ENCODE results near the gene NHLRC1. TPM values are rescaled to one million over a fixed set of nuclear protein-coding genes. Genes with fewer than 3 reads are reported as not detected.
A peak's percentile ranks its signal among the peaks of the same experiment; 100 is the strongest.

NHLRC1 gene
- total and polyA plus RNA-seq, 2 experiments from 2014 or later = 1.1 TPM

DNA sequence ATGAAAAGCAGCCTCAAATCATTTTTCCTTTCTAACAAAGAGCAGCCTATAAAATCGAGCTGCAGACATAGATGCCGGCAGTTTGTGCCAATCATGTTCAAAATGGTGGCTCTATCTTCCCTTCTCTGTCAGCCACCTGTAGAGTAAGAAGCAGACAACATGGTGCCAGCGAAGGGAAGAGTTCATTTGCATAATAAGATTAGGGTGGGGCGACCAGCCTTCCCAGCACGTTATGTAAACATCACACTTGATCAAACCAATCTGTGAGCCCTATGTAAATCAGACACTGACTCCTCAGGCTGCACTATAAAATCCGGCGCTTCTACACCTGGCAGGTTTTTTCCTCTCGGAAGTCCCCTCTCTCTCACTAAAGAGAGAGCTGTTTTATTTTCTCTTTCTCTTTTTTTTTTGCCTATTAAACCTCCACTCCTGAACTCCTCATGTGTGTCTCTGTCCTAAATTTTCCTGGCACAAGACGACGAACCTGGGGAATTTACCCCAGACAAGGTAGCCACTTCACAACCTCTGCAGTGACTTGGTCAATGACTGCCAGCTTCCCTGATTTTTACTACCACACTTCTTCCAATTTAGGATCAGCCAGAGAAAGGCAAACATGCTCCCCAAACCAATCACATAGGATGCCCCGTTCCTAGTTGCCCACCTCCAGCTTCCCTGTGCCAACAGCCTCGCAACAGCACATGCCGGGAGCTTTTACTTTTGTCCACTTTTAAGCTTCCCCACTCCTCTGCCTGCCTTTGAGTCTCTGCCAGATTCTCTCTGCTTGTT is 19.5 kb upstream of the NHLRC1 start:
- Histone ChIP-seq H3K9me2 (ENCODE audit: insufficient read depth) (no peaks in the 10 kb centered on the region), H3F3A (replicated peaks; ENCODE audit: low read depth) (no peaks in the 10 kb centered on the region), H3K27ac (ENCODE audit: low read depth) (no peak overlapping the region), H4K20me1 (replicated peaks; ENCODE audit: insufficient read depth) (no peaks in the 10 kb centered on the region), H3K4me1 (ENCODE audit: insufficient read depth) (no peaks in the 10 kb centered on the region), H2AFZ (no peak overlapping the region), H3K27me3 (ENCODE audit: insufficient read depth) (no peaks in the 10 kb centered on the region), H3K4me2 (no peak overlapping the region), H3K79me2 (replicated peaks; ENCODE audit: insufficient read depth) (no peaks in the 10 kb centered on the region), H3K4me3 (no peak overlapping the region), H3K36me3 (ENCODE audit: insufficient read depth) (peaks cover 23% of the 10 kb centered on the region)
- H3K36me3 Mint-ChIP-seq (ENCODE audit: low read depth) = peaks cover 39% of the 10 kb centered on the region
- H3K27me3 Mint-ChIP-seq (ENCODE audit: insufficient read depth, low read depth, poor library complexity) = no peaks in the 10 kb centered on the region
- no peak overlapping the region for H3K4me3 Mint-ChIP-seq
- peaks cover 5% of the 10 kb centered on the region; the same call in 2 of the 3 replicates for H3K4me1 Mint-ChIP-seq
- ATAC-seq = peak; percentile 60
- H3K9me3 Mint-ChIP-seq = no peaks in the 10 kb centered on the region
- TF ChIP-seq CREB1 (CRISPR knock-in tag; IDR thresholded peaks at IDR 0.05; ENCODE audit: low read depth) = no peak
- TF ChIP-seq JUNB (IDR thresholded peaks at IDR 0.05; ENCODE audit: unreplicated experiment) = no peak
- TF ChIP-seq ZNF114 (CRISPR knock-in tag; IDR thresholded peaks at IDR 0.05) = no peak
- TF ChIP-seq NANOG (IDR thresholded peaks at IDR 0.05; ENCODE audit: borderline replicate concordance) = no peak
- no peak for TF ChIP-seq STAT1 (IDR thresholded peaks at IDR 0.05; ENCODE audit: unreplicated experiment)
- TF ChIP-seq, protein P1, sequence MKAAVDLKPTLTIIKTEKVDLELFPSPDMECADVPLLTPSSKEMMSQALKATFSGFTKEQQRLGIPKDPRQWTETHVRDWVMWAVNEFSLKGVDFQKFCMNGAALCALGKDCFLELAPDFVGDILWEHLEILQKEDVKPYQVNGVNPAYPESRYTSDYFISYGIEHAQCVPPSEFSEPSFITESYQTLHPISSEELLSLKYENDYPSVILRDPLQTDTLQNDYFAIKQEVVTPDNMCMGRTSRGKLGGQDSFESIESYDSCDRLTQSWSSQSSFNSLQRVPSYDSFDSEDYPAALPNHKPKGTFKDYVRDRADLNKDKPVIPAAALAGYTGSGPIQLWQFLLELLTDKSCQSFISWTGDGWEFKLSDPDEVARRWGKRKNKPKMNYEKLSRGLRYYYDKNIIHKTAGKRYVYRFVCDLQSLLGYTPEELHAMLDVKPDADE (IDR thresholded peaks at IDR 0.05) = no peak
- no peak for TF ChIP-seq ZNF331 (CRISPR knock-in tag; IDR thresholded peaks at IDR 0.05; ENCODE audit: low read depth)
- TF ChIP-seq EZH2 (IDR thresholded peaks at IDR 0.05; ENCODE audit: low read depth, unreplicated experiment) = no peak
- TF ChIP-seq, protein P2, sequence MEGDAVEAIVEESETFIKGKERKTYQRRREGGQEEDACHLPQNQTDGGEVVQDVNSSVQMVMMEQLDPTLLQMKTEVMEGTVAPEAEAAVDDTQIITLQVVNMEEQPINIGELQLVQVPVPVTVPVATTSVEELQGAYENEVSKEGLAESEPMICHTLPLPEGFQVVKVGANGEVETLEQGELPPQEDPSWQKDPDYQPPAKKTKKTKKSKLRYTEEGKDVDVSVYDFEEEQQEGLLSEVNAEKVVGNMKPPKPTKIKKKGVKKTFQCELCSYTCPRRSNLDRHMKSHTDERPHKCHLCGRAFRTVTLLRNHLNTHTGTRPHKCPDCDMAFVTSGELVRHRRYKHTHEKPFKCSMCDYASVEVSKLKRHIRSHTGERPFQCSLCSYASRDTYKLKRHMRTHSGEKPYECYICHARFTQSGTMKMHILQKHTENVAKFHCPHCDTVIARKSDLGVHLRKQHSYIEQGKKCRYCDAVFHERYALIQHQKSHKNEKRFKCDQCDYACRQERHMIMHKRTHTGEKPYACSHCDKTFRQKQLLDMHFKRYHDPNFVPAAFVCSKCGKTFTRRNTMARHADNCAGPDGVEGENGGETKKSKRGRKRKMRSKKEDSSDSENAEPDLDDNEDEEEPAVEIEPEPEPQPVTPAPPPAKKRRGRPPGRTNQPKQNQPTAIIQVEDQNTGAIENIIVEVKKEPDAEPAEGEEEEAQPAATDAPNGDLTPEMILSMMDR (conservative IDR thresholded peaks at IDR 0.05; ENCODE audit: low read depth in 2 of 2) = no peak
- TF ChIP-seq EZH2phosphoT487 (IDR thresholded peaks at IDR 0.05; ENCODE audit: unreplicated experiment) = no peak
- TF ChIP-seq, protein P3, sequence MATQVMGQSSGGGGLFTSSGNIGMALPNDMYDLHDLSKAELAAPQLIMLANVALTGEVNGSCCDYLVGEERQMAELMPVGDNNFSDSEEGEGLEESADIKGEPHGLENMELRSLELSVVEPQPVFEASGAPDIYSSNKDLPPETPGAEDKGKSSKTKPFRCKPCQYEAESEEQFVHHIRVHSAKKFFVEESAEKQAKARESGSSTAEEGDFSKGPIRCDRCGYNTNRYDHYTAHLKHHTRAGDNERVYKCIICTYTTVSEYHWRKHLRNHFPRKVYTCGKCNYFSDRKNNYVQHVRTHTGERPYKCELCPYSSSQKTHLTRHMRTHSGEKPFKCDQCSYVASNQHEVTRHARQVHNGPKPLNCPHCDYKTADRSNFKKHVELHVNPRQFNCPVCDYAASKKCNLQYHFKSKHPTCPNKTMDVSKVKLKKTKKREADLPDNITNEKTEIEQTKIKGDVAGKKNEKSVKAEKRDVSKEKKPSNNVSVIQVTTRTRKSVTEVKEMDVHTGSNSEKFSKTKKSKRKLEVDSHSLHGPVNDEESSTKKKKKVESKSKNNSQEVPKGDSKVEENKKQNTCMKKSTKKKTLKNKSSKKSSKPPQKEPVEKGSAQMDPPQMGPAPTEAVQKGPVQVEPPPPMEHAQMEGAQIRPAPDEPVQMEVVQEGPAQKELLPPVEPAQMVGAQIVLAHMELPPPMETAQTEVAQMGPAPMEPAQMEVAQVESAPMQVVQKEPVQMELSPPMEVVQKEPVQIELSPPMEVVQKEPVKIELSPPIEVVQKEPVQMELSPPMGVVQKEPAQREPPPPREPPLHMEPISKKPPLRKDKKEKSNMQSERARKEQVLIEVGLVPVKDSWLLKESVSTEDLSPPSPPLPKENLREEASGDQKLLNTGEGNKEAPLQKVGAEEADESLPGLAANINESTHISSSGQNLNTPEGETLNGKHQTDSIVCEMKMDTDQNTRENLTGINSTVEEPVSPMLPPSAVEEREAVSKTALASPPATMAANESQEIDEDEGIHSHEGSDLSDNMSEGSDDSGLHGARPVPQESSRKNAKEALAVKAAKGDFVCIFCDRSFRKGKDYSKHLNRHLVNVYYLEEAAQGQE (IDR thresholded peaks at IDR 0.05; ENCODE audit: unreplicated experiment) = no peak
- TF ChIP-seq, protein P4, sequence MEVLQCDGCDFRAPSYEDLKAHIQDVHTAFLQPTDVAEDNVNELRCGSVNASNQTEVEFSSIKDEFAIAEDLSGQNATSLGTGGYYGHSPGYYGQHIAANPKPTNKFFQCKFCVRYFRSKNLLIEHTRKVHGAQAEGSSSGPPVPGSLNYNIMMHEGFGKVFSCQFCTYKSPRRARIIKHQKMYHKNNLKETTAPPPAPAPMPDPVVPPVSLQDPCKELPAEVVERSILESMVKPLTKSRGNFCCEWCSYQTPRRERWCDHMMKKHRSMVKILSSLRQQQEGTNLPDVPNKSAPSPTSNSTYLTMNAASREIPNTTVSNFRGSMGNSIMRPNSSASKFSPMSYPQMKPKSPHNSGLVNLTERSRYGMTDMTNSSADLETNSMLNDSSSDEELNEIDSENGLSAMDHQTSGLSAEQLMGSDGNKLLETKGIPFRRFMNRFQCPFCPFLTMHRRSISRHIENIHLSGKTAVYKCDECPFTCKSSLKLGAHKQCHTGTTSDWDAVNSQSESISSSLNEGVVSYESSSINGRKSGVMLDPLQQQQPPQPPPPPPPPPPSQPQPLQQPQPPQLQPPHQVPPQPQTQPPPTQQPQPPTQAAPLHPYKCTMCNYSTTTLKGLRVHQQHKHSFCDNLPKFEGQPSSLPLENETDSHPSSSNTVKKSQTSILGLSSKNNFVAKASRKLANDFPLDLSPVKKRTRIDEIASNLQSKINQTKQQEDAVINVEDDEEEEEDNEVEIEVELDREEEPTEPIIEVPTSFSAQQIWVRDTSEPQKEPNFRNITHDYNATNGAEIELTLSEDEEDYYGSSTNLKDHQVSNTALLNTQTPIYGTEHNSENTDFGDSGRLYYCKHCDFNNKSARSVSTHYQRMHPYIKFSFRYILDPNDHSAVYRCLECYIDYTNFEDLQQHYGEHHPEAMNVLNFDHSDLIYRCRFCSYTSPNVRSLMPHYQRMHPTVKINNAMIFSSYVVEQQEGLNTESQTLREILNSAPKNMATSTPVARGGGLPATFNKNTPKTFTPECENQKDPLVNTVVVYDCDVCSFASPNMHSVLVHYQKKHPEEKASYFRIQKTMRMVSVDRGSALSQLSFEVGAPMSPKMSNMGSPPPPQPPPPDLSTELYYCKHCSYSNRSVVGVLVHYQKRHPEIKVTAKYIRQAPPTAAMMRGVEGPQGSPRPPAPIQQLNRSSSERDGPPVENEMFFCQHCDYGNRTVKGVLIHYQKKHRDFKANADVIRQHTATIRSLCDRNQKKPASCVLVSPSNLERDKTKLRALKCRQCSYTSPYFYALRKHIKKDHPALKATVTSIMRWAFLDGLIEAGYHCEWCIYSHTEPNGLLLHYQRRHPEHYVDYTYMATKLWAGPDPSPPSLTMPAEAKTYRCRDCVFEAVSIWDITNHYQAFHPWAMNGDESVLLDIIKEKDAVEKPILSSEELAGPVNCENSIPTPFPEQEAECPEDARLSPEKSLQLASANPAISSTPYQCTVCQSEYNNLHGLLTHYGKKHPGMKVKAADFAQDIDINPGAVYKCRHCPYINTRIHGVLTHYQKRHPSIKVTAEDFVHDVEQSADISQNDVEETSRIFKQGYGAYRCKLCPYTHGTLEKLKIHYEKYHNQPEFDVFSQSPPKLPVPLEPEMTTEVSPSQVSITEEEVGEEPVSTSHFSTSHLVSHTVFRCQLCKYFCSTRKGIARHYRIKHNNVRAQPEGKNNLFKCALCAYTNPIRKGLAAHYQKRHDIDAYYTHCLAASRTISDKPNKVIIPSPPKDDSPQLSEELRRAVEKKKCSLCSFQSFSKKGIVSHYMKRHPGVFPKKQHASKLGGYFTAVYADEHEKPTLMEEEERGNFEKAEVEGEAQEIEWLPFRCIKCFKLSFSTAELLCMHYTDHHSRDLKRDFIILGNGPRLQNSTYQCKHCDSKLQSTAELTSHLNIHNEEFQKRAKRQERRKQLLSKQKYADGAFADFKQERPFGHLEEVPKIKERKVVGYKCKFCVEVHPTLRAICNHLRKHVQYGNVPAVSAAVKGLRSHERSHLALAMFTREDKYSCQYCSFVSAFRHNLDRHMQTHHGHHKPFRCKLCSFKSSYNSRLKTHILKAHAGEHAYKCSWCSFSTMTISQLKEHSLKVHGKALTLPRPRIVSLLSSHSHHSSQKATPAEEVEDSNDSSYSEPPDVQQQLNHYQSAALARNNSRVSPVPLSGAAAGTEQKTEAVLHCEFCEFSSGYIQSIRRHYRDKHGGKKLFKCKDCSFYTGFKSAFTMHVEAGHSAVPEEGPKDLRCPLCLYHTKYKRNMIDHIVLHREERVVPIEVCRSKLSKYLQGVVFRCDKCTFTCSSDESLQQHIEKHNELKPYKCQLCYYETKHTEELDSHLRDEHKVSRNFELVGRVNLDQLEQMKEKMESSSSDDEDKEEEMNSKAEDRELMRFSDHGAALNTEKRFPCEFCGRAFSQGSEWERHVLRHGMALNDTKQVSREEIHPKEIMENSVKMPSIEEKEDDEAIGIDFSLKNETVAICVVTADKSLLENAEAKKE (CRISPR knock-in tag; IDR thresholded peaks at IDR 0.05) = no peak
- TF ChIP-seq POLR2AphosphoS5 (IDR thresholded peaks at IDR 0.05; ENCODE audit: low read depth) = no peak
- DNase-seq (ENCODE audit: low spot score) = no peak
- H3K27ac Mint-ChIP-seq = peak overlapping the region; percentile 51

All from GM23338 (cell line).